Epithelial cell of proximal tubule (primary cell): ENCODE measurements around the gene WDR6. TPM values are rescaled to one million over a fixed set of nuclear protein-coding genes. Genes with fewer than 3 reads are reported as not detected.

Experiments
- DNase-seq: peaks from one replicate; pipeline ENCODE4 v3.0.0-alpha.2; 2011; ENCODE audit warnings: low read depth
- H3K4me3 ChIP-seq: 2 replicates; pipeline ENCODE4 v1.5.1; 2011; ENCODE audit warnings: low read depth, mild to moderate bottlenecking, low read length
- CTCF ChIP-seq: conservative IDR thresholded peaks from 2 replicates; pipeline ENCODE4 v1.5.1; 2012; ENCODE audit warnings: low read depth, mild to moderate bottlenecking, low read length
- total RNA-seq: library from RNA; depleted of rRNA; stranded (reverse); fragments of >200 nt; gene quantifications from 2 replicates; pipeline ENCODE4 v1.2.3, GENCODE V29; 2015

Gene WDR6
- total RNA-seq, 1 donor from 2014 or later: 99.5 TPM

- no peak overlapping the region for H3K4me3 ChIP-seq
- TF ChIP-seq CTCF: no peak
- DNase-seq: no peak
Observed at GRCh38 chr3:49009396-49009795, 2.2 kb downstream of the WDR6 start.

- H3K4me3 ChIP-seq: no peak overlapping the region
- DNase-seq: no peak
- no peak for TF ChIP-seq CTCF
Observed at GRCh38 chr3:49012441-49013017, 5.3 kb downstream of the WDR6 start.

GRCh38 chr3:49013113-49013737 is 6.0 kb downstream of the WDR6 start:
- H3K4me3 ChIP-seq: no peak overlapping the region
- TF ChIP-seq CTCF: no peak
- DNase-seq: no peak

DNA sequence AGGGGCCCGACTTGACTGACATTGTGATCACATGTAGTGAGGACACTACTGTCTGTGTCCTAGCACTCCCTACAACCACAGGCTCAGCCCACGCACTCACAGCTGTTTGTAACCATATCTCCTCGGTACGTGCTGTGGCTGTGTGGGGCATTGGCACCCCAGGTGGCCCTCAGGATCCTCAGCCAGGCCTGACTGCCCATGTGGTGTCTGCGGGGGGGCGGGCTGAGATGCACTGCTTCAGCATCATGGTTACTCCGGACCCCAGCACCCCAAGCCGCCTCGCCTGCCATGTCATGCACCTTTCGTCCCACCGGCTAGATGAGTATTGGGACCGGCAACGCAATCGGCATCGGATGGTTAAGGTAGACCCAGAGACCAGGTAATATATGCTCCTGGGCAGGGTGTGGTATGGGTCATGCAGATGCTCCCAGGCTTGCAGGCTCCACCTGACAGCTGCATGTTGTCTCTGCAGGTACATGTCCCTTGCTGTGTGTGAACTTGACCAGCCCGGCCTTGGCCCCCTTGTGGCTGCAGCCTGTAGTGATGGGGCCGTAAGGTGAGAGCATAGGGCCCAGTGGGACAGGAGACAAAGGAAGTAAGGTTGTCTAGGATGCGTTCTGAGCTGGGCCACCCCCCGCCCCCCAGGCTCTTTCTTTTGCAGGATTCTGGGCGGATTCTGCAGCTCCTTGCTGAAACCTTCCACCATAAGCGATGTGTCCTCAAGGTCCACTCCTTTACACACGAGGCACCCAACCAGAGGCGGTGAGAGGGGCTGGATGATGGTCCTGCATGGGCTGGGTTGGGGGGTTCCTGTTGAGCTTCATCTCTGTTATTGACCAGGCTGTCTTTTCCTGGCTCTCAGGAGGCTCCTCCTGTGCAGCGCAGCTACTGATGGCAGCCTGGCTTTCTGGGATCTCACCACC is 6.8 kb downstream of the WDR6 start:
- H3K4me3 ChIP-seq: no peak overlapping the region
- no peak for DNase-seq
- peak; percentile 77 for TF ChIP-seq CTCF

- no peak overlapping the region for H3K4me3 ChIP-seq
- no peak for DNase-seq
- no peak for TF ChIP-seq CTCF
Observed at GRCh38 chr3:49015072-49015471, 7.9 kb downstream of the WDR6 start.

- TF ChIP-seq CTCF: no peak
- no peak for DNase-seq
- H3K4me3 ChIP-seq: no peak overlapping the region
Observed at GRCh38 chr3:49015765-49016164, 8.6 kb downstream of the WDR6 start.
